BJ (cell line): ENCODE measurements around the gene COG1. TPM values are rescaled to one million over a fixed set of nuclear protein-coding genes. Genes with fewer than 3 reads are reported as not detected.
A peak's percentile ranks its signal among the peaks of the same experiment; 100 is the strongest.

Source experiments
- CTCF ChIA-PET: fragments of 350-600 bp; formaldehyde crosslinking; extraction: SDS; loops from one replicate; lab custom pipeline; 2021; ENCODE audit warnings: antibody characterized with exemption, inconsistent platforms; lab: Yijun Ruan, JAX
- POLR2A ChIA-PET: fragments of 300-600 bp; sonication (Branson Sonifier 250); formaldehyde crosslinking; extraction: SDS; loops from one replicate; lab custom pipeline; 2021; ENCODE audit warnings: antibody characterized with exemption; lab: Charles Lee
- DNase-seq: peaks from one replicate; pipeline ENCODE4 v3.0.0-alpha.2; 2011; ENCODE audit warnings: low read depth
- H3K27me3 ChIP-seq: 2 replicates; pipeline ENCODE4 v1.6.0; 2011; ENCODE audit warnings: low read length; ENCODE audit not compliant: control insufficient read depth, insufficient read depth
- H3K36me3 ChIP-seq: 2 replicates; pipeline ENCODE4 v1.5.1; 2011; ENCODE audit warnings: low read length; ENCODE audit not compliant: control insufficient read depth, insufficient read depth
- H3K4me3 ChIP-seq: 2 replicates; pipeline ENCODE4 v1.5.1; 2011; ENCODE audit warnings: low read depth, mild to moderate bottlenecking, control low read depth, low read length
- CTCF ChIP-seq: IDR thresholded peaks from 2 replicates; pipeline ENCODE4 v1.5.1; 2011; ENCODE audit warnings: low read depth, mild to moderate bottlenecking, control low read depth, inconsistent platforms, low read length, moderate library complexity; ENCODE audit not compliant: insufficient read depth
- polyA plus RNA-seq: library from polyadenylated mRNA; depleted of rRNA; stranded (reverse); fragments of >200 nt; gene quantifications from 2 replicates; pipeline ENCODE4 v1.2.3, GENCODE V29; 2011

COG1 gene
- polyA plus RNA-seq, 1 experiment: 54.9 TPM

GRCh38 chr17:73230088-73230487 is 37.2 kb downstream of the COG1 start:
- H3K36me3 ChIP-seq: no peaks in the 10 kb centered on the region
- ChIA-PET CTCF (interaction anchor here (2.0 kb wide), 1 partner anchor 38 kb away, joined by 4 read pairs; no protein-coding TSS in a partner anchor), POLR2A (no interaction called here)
- DNase-seq: no peak
- H3K27me3 ChIP-seq: no peaks in the 10 kb centered on the region
- no peak overlapping the region for H3K4me3 ChIP-seq
- no peak for TF ChIP-seq CTCF

GRCh38 chr17:73231395-73231794 is 38.5 kb downstream of the COG1 start:
- no peak for TF ChIP-seq CTCF
- no peaks in the 10 kb centered on the region for H3K27me3 ChIP-seq
- H3K36me3 ChIP-seq: peaks cover 2% of the 10 kb centered on the region
- H3K4me3 ChIP-seq: peak overlapping the region; percentile 98
- ChIA-PET POLR2A (no interaction called here), CTCF (interaction anchor here (0.8 to 2.2 kb wide), 11 partner anchors 11 to 675 kb away, joined by 3 to 9 read pairs (median 4); no protein-coding TSS in a partner anchor)
- no peak for DNase-seq

- Histone ChIP-seq H3K36me3 (peaks cover 6% of the 10 kb centered on the region), H3K27me3 (no peaks in the 10 kb centered on the region), H3K4me3 (peak overlapping the region; percentile 98)
- ChIA-PET CTCF (interaction anchor here (0.8 to 2.2 kb wide), 16 partner anchors 10 to 675 kb away, joined by 3 to 9 read pairs (median 4); no protein-coding TSS in a partner anchor), POLR2A (no interaction called here)
- TF ChIP-seq CTCF: peak; percentile 35; the same call in 1 of the 2 replicates
- DNase-seq: peak; percentile 58
These were observed 39.2 kb downstream of the COG1 start for GRCh38 chr17:73231841-73232586.

DNA sequence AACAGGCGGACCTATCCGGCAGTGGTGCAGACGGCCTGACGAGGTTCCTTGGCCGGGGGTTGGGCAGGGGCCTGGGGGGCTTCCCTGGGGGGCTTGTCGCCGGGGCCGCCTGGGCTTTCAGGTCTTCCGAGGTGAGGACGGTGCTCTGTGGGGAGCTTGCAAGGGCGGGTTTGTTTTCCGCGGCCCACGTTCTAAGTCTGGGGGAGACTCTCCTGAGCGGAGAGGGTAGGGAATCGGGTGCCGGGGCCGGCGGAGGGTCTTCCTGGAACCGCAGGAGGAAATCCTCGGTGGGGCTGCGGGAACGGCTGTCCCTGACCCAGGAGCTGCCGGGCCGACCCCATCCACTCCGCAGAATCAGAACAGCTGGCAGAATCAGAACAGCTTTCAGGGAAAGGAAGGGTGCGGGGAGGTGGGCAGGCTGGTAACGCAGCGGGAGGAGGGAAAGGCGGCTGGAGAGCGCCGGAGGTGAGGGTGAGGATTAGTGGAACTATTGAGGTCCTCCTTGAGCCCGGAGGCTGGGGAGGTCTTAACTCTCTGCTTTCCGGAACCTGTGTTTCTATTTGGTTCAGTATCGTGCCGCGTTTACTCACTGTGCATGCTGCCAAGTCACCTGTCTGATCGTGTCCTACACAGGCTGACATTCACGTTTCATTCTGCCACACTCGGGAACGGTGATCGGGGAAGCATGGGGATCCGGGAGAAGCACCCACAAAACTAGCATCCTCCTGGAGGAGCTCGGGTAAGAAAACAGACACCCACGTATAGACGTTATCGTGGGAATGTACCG is 39.9 kb downstream of the COG1 start:
- Histone ChIP-seq H3K27me3 (no peaks in the 10 kb centered on the region), H3K4me3 (peak overlapping the region; percentile 98), H3K36me3 (peaks cover 7% of the 10 kb centered on the region)
- no peak for DNase-seq
- CTCF ChIA-PET: interaction anchor here (0.8 to 2.2 kb wide), 12 partner anchors 10 to 676 kb away, joined by 3 to 9 read pairs (median 4); no protein-coding TSS in a partner anchor
- POLR2A ChIA-PET: interaction anchor here (0.7 kb wide), 1 partner anchor 13 kb away, joined by 3 read pairs; no protein-coding TSS in a partner anchor
- TF ChIP-seq CTCF: no peak

- no peak for TF ChIP-seq CTCF
- Histone ChIP-seq H3K4me3 (no peak overlapping the region), H3K36me3 (peaks cover 7% of the 10 kb centered on the region), H3K27me3 (no peaks in the 10 kb centered on the region)
- no peak for DNase-seq
- CTCF ChIA-PET: interaction anchor here (2.5 to 3.4 kb wide), 2 partner anchors 12 to 20 kb away, joined by 8 to 15 read pairs; no protein-coding TSS in a partner anchor
- POLR2A ChIA-PET: no interaction called here
These were observed 41.9 kb downstream of the COG1 start for GRCh38 chr17:73234736-73235135.
